ENCODE measurements around the gene ZNF226. TPM values are rescaled to one million over a fixed set of nuclear protein-coding genes. Genes with fewer than 3 reads are reported as not detected.
A peak's percentile ranks its signal among the peaks of the same experiment; 100 is the strongest.
"Not testable (repeated sequence)": the region's sequence is repeated elsewhere in the genome, so short reads cannot be mapped to it uniquely, and the experiment has no call there.

The ZNF226 gene
- total RNA-seq, 1 donor from 2014 or later: 25.1 TPM

DNA sequence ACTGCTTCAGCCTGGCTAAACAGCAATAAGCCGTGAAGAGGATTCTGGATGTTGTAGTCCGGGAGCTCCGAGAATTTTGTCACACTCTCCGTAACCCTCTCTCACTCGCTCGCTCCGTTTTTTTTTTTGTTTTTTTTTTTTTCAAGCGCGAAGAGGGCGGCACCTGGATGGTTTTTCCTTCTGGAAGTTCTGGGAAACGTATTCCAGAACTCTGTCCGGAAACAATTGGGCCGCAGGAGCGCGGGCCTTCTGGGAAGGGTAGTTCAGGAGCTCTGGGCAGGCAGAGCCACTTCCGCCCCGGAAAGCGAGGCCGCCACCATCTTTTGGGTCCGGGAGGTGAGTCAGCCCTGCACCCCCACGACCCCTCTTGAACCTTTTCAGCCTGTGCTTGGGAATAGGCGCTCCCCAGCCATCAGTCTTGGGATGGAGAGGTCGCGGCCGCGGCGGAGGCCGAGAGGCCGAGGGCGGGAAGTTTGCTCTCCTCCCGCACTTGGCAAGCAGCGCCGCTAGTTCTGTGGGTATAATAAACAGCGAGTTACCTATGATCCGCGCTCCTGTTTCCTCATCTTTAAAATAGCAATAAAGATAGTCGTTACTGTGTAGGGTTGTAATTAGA is 47.5 kb downstream of the ZNF226 start, which contains the start of gene ZNF227:
Gene ZNF227 (plus strand): TSS at position 283 of the 616 bp plus-strand sequence. CDS start 5,261 bp downstream, outside the sequence.
- peak; percentile 95 for DNase-seq (ENCODE audit: low read depth)

DNA sequence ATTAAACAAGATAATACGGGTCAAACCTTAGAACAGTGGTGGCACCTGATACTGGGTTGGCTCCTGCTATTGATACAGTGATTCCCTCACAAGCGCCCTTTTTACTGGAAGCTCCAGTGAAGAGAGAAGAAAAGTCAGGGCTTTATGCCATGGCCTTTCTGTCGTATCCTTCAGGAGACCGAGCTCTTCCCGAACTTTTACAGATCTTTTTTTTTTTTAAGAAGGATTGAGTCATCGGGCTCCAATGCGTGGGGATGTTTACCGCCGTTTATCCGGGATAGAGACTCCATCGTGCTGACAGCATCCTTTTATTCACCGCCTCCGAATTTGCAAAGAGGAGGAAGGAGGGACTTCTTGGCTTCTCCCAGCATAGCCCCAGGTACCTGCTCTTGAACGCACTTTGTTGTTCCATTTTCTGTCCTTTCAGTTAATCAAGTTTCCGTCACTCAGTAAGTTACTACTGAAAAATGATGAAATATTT is 48.0 kb downstream of the ZNF226 start:
- peak; percentile 17 for DNase-seq (ENCODE audit: low read depth)

DNA sequence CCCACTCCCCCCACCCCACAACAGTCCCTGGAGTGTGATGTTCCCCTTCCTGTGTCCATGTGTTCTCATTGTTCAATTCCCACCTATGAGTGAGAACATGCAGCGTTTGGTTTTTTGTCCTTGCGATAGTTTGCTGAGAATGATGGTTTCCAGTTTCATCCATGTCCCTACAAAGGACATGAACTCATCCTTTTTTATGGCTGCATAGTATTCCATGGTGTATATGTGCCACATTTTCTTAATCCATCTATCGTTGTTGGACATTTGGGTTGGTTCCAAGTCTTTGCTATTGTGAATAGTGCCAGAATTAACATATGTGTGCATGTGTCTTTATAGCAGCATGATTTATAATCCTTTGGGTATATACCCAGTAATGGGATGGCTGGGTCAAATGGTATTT is 55.0 kb downstream of the ZNF226 start:
- DNase-seq (ENCODE audit: low read depth): not testable (repeated sequence)

- DNase-seq (ENCODE audit: low read depth): not testable (repeated sequence)
Measured at GRCh38 chr19:44220761-44221160, 55.9 kb downstream of the ZNF226 start.

- not testable (repeated sequence) for DNase-seq (ENCODE audit: low read depth)
Measured at GRCh38 chr19:44221291-44221690, 56.4 kb downstream of the ZNF226 start.

Other genes starting within 250 kb of the ZNF226 start
- 12.3 and 24.2 TPM in 2 replicates for gene ZNF45, start 229.8 kb upstream of the ZNF226 start, total RNA-seq
- gene ZNF221, start 213.9 kb upstream of the ZNF226 start, total RNA-seq: 4.0 and 13.7 TPM in 2 replicates
- 7.6 and 11.9 TPM in 2 replicates for gene ZNF155, start 180.9 kb upstream of the ZNF226 start, total RNA-seq
- gene ZNF230, start 162.1 kb upstream of the ZNF226 start, total RNA-seq: 3.3 and 5.0 TPM in 2 replicates
- 4.5 and 5.9 TPM in 2 replicates for gene ZNF222, start 139.7 kb upstream of the ZNF226 start, total RNA-seq
- 8.5 and 9.4 TPM in 2 replicates for gene ZNF223, start 113.1 kb upstream of the ZNF226 start, total RNA-seq
- 2.1 and 4.4 TPM in 2 replicates for gene ZNF284, start 92.9 kb upstream of the ZNF226 start, total RNA-seq
- 19.1 and 41.5 TPM in 2 replicates for gene ZNF224, start 70.7 kb upstream of the ZNF226 start, total RNA-seq
- 3.5 and 9.2 TPM in 2 replicates for gene ZNF225, start 51.7 kb upstream of the ZNF226 start, total RNA-seq
- gene ZNF234, start 23.5 kb upstream of the ZNF226 start, total RNA-seq: 6.1 and 16.4 TPM in 2 replicates
- 17.9 and 24.7 TPM in 2 replicates for gene ZNF227, start 47.4 kb downstream of the ZNF226 start, total RNA-seq
- 0.69 and 2.9 TPM in 2 replicates for gene ZNF233, start 94.8 kb downstream of the ZNF226 start, total RNA-seq
- 2.8 and 8.0 TPM in 2 replicates for gene ZNF235, start 139.9 kb downstream of the ZNF226 start, total RNA-seq
- gene ZNF112, start 191.6 kb downstream of the ZNF226 start, total RNA-seq: 6.1 and 12.2 TPM in 2 replicates
- gene ZNF285, start 236.5 kb downstream of the ZNF226 start, total RNA-seq: 2.3 and 7.7 TPM in 2 replicates

All from renal cortical epithelial cell (primary cell).